Activated CD8-positive, alpha-beta T cell treated with anti-CD3 and anti-CD28 coated beads, Interleukin-2, amount 10 ng/mL, durations not matched to agents 7 days and 5 days (primary cell): ENCODE data around the gene PPP5C. TPM values are rescaled to one million over a fixed set of nuclear protein-coding genes. Genes with fewer than 3 reads are reported as not detected.

ENCODE experiments used
- ATAC-seq: fragments of 150-1000 bp; cut with Tn5 transposase; one replicate; pipeline ENCODE4 v1.10.0; 2021; ENCODE audit warnings: moderate library complexity
- CTCF ChIA-PET: fragments of 350-600 bp; sonication (Branson Sonifier 250); formaldehyde crosslinking; loops from one replicate; lab custom pipeline; 2021; ENCODE audit warnings: antibody characterized with exemption; lab: Charles Lee
- POLR2A ChIA-PET: fragments of 350-600 bp; sonication (Branson Sonifier 250); formaldehyde crosslinking; loops from one replicate; lab custom pipeline; 2021; ENCODE audit warnings: antibody characterized with exemption; lab: Charles Lee
- DNase-seq: peaks from one replicate; pipeline ENCODE4 v3.0.0-alpha.2; 2020
- H3K27ac Mint-ChIP-seq: one replicate; pipeline ENCODE4 v1.8.0; 2021; ENCODE audit warnings: mild to moderate bottlenecking, mixed read lengths
- H3K27me3 Mint-ChIP-seq: one replicate; pipeline ENCODE4 v1.8.0; 2021; ENCODE audit warnings: low read depth, mixed read lengths
- H3K36me3 Mint-ChIP-seq: one replicate; pipeline ENCODE4 v1.8.0; 2021; ENCODE audit warnings: low read depth, mixed read lengths
- H3K4me1 Mint-ChIP-seq: one replicate; pipeline ENCODE4 v1.8.0; 2021; ENCODE audit warnings: low read depth, mixed read lengths
- H3K4me3 Mint-ChIP-seq: one replicate; pipeline ENCODE4 v1.8.0; 2021; ENCODE audit warnings: mild to moderate bottlenecking, mixed read lengths
- H3K9me3 Mint-ChIP-seq: one replicate; pipeline ENCODE4 v1.8.0; 2022; ENCODE audit warnings: mixed read lengths; ENCODE audit not compliant: insufficient read depth
- total RNA-seq, 2 experiments: library from RNA; stranded (reverse); gene quantifications; one replicate each; pipeline ENCODE4 v1.2.3, GENCODE V29; 2021

PPP5C gene
- total RNA-seq, 2 experiments from 2014 or later: 118 to 126 TPM

- Mint-ChIP-seq H3K4me1 (peaks cover 57% of the 10 kb centered on the region), H3K27me3 (no peaks in the 10 kb centered on the region), H3K9me3 (no peaks in the 10 kb centered on the region), H3K36me3 (peaks cover 75% of the 10 kb centered on the region), H3K27ac (no peak overlapping the region), H3K4me3 (no peak overlapping the region)
- ChIA-PET POLR2A (interaction anchor here (0.6 kb wide), 1 partner anchor 29 kb away, joined by 3 read pairs; no protein-coding TSS in a partner anchor), CTCF (interaction anchor here (0.7 to 3.2 kb wide), 2 partner anchors 18 to 42 kb away, joined by 3 to 21 read pairs; no protein-coding TSS in a partner anchor)
- DNase-seq (no peak), ATAC-seq (no peak)
These were observed 7.0 kb downstream of the PPP5C start for GRCh38 chr19:46353730-46354528.

- ChIA-PET CTCF (interaction anchor here (0.9 kb wide), 1 partner anchor 9 kb away, joined by 3 read pairs; the partner anchor contains the start of gene PPP5C), POLR2A (interaction anchor here (0.6 to 0.8 kb wide), 2 partner anchors 9 to 237 kb away, joined by 3 to 4 read pairs; no protein-coding TSS in a partner anchor)
- no peak for ATAC-seq
- no peak for DNase-seq
- H3K36me3 Mint-ChIP-seq: peaks cover 68% of the 10 kb centered on the region
- H3K9me3 Mint-ChIP-seq: no peaks in the 10 kb centered on the region
- no peak overlapping the region for H3K4me3 Mint-ChIP-seq
- H3K27me3 Mint-ChIP-seq: no peaks in the 10 kb centered on the region
- H3K4me1 Mint-ChIP-seq: peaks cover 52% of the 10 kb centered on the region
- H3K27ac Mint-ChIP-seq: peak overlapping the region; percentile 60
These were observed 8.6 kb downstream of the PPP5C start for GRCh38 chr19:46355234-46356148.

- CTCF ChIA-PET: interaction anchor here (0.7 to 0.9 kb wide), 3 partner anchors 8 to 46 kb away, joined by 3 read pairs; partner anchors contain the start of gene PPP5C
- no peak for ATAC-seq
- Mint-ChIP-seq H3K27ac (no peak overlapping the region), H3K36me3 (peaks cover 68% of the 10 kb centered on the region), H3K9me3 (no peaks in the 10 kb centered on the region), H3K4me3 (no peak overlapping the region), H3K4me1 (peaks cover 48% of the 10 kb centered on the region), H3K27me3 (no peaks in the 10 kb centered on the region)
- no peak for DNase-seq
- POLR2A ChIA-PET: interaction anchor here (0.7 to 1.0 kb wide), 2 partner anchors 11 to 19 kb away, joined by 3 to 6 read pairs; no protein-coding TSS in a partner anchor
These were observed 9.5 kb downstream of the PPP5C start for GRCh38 chr19:46356149-46357055.

- ChIA-PET POLR2A (no interaction called here), CTCF (interaction anchor here (1.2 kb wide), 1 partner anchor 14 kb away, joined by 3 read pairs; no protein-coding TSS in a partner anchor)
- Mint-ChIP-seq H3K27me3 (no peaks in the 10 kb centered on the region), H3K36me3 (peaks cover 66% of the 10 kb centered on the region), H3K9me3 (no peaks in the 10 kb centered on the region), H3K4me1 (peaks cover 41% of the 10 kb centered on the region), H3K4me3 (no peak overlapping the region), H3K27ac (no peak overlapping the region)
- ATAC-seq (no peak), DNase-seq (no peak)
These were observed 11.1 kb downstream of the PPP5C start for GRCh38 chr19:46357846-46358583.

GRCh38 chr19:46361915-46362314, 15.0 kb downstream of the PPP5C start:
- peak overlapping the region; percentile 72 for H3K4me3 Mint-ChIP-seq
- CTCF ChIA-PET: interaction anchor here (1.3 kb wide), 1 partner anchor 15 kb away, joined by 4 read pairs; the partner anchor contains the start of gene PPP5C
- POLR2A ChIA-PET: interaction anchor here (1.2 kb wide), 1 partner anchor 9 kb away, joined by 6 read pairs; no protein-coding TSS in a partner anchor
- peaks cover 53% of the 10 kb centered on the region for H3K4me1 Mint-ChIP-seq
- DNase-seq (no peak), ATAC-seq (peak; percentile 88)
- H3K27ac Mint-ChIP-seq: peak overlapping the region; percentile 83
- H3K9me3 Mint-ChIP-seq: no peaks in the 10 kb centered on the region
- H3K27me3 Mint-ChIP-seq: no peaks in the 10 kb centered on the region
- peaks cover 59% of the 10 kb centered on the region for H3K36me3 Mint-ChIP-seq

- H3K36me3 Mint-ChIP-seq: peaks cover 49% of the 10 kb centered on the region
- ChIA-PET POLR2A (interaction anchor here (0.7 kb wide), 1 partner anchor 9 kb away, joined by 3 read pairs; no protein-coding TSS in a partner anchor), CTCF (interaction anchor here (1.0 to 2.6 kb wide), 5 partner anchors 10 to 32 kb away, joined by 3 to 9 read pairs (median 3); partner anchors contain the start of gene PPP5C)
- H3K4me1 Mint-ChIP-seq: peaks cover 48% of the 10 kb centered on the region
- H3K27ac Mint-ChIP-seq: no peak overlapping the region
- ATAC-seq: no peak
- no peak for DNase-seq
- H3K27me3 Mint-ChIP-seq: no peaks in the 10 kb centered on the region
- no peaks in the 10 kb centered on the region for H3K9me3 Mint-ChIP-seq
- H3K4me3 Mint-ChIP-seq: no peak overlapping the region
These were observed 17.5 kb downstream of the PPP5C start for GRCh38 chr19:46364359-46364758.

- ChIA-PET POLR2A (no interaction called here), CTCF (interaction anchor here (1.0 to 2.6 kb wide), 2 partner anchors 19 to 31 kb away, joined by 3 to 9 read pairs; partner anchors contain the start of gene PPP5C)
- DNase-seq: no peak
- no peaks in the 10 kb centered on the region for H3K27me3 Mint-ChIP-seq
- H3K36me3 Mint-ChIP-seq: peaks cover 47% of the 10 kb centered on the region
- no peak for ATAC-seq
- no peak overlapping the region for H3K4me3 Mint-ChIP-seq
- H3K27ac Mint-ChIP-seq: peak overlapping the region; percentile 34
- no peaks in the 10 kb centered on the region for H3K9me3 Mint-ChIP-seq
- peaks cover 42% of the 10 kb centered on the region for H3K4me1 Mint-ChIP-seq
These were observed 18.7 kb downstream of the PPP5C start for GRCh38 chr19:46365561-46365960.

- POLR2A ChIA-PET: interaction anchor here (0.6 kb wide), 1 partner anchor 16 kb away, joined by 3 read pairs; no protein-coding TSS in a partner anchor
- no peaks in the 10 kb centered on the region for H3K27me3 Mint-ChIP-seq
- H3K9me3 Mint-ChIP-seq: no peaks in the 10 kb centered on the region
- peaks cover 42% of the 10 kb centered on the region for H3K36me3 Mint-ChIP-seq
- CTCF ChIA-PET: no interaction called here
- DNase-seq (no peak), ATAC-seq (no peak)
- peaks cover 46% of the 10 kb centered on the region for H3K4me1 Mint-ChIP-seq
- H3K4me3 Mint-ChIP-seq: no peak overlapping the region
- H3K27ac Mint-ChIP-seq: no peak overlapping the region
These were observed 19.9 kb downstream of the PPP5C start for GRCh38 chr19:46366620-46367292.

GRCh38 chr19:46367426-46367825, 20.5 kb downstream of the PPP5C start:
- Mint-ChIP-seq H3K9me3 (no peaks in the 10 kb centered on the region), H3K4me1 (peaks cover 46% of the 10 kb centered on the region), H3K4me3 (no peak overlapping the region), H3K36me3 (peaks cover 37% of the 10 kb centered on the region), H3K27ac (no peak overlapping the region), H3K27me3 (no peaks in the 10 kb centered on the region)
- ChIA-PET CTCF (no interaction called here), POLR2A (interaction anchor here (0.9 kb wide), 1 partner anchor 11 kb away, joined by 3 read pairs; no protein-coding TSS in a partner anchor)
- ATAC-seq (no peak), DNase-seq (no peak)
